Ovary (tissue), 3 donors: ENCODE measurements around the gene PRR5.

ENCODE experiments used
- POLR2A ChIP-seq: fragments of 450-650 bp; IDR thresholded peaks from one replicate; pipeline ENCODE4 v1.6.1; 2017; ENCODE audit warnings: antibody characterized with exemption, mild to moderate bottlenecking, moderate library complexity
- TF ChIP-seq, protein P1 (sequence below), 3 donors: fragments of 450-650 bp in 2 of 3; fragments of 200-600 bp in 1 of 3; IDR thresholded peaks; one replicate each; pipeline versions ENCODE4 v1.5.1 to v1.8.0; 2016 to 2022; ENCODE audit warnings: antibody characterized with exemption in 3 of 3, mild to moderate bottlenecking in 1 of 3
- donor health status: DM: no; HTN: no; CAD: no.

DNA sequence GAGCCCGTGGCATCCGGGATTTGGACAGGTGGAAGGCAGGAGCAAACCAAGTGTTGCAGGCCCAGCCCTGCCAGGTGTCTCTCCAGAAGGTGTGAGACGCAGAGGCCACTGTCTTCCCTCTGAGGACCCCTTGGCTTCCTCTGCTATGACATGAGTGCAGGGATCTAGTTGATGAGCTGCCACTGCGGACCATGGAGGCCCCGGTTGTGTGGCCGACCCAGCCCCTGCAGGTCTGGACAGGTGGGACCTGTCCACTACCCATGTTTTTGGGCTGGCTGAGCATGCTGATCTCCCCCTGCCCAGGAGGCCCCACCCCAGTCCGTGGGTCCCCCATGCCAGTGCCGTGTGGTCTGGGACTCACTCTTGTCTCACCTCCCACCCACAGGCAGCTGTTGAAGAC lies 22.9 kb downstream of the PRR5 start:
- TF ChIP-seq, protein P1, sequence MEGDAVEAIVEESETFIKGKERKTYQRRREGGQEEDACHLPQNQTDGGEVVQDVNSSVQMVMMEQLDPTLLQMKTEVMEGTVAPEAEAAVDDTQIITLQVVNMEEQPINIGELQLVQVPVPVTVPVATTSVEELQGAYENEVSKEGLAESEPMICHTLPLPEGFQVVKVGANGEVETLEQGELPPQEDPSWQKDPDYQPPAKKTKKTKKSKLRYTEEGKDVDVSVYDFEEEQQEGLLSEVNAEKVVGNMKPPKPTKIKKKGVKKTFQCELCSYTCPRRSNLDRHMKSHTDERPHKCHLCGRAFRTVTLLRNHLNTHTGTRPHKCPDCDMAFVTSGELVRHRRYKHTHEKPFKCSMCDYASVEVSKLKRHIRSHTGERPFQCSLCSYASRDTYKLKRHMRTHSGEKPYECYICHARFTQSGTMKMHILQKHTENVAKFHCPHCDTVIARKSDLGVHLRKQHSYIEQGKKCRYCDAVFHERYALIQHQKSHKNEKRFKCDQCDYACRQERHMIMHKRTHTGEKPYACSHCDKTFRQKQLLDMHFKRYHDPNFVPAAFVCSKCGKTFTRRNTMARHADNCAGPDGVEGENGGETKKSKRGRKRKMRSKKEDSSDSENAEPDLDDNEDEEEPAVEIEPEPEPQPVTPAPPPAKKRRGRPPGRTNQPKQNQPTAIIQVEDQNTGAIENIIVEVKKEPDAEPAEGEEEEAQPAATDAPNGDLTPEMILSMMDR (IDR thresholded peaks at IDR 0.05): no peak
- no peak for TF ChIP-seq POLR2A
